ENCODE measurements around the gene USP27X.

The USP27X gene

GRCh38 chrX:49878834-49879655 lies at the start of gene USP27X:
USP27X (plus strand) TSS chrX:49879484; CDS start chrX:49880308, 824 bp downstream.
- peak; percentile 85 for DNase-seq (ENCODE audit: low spot score)

DNA sequence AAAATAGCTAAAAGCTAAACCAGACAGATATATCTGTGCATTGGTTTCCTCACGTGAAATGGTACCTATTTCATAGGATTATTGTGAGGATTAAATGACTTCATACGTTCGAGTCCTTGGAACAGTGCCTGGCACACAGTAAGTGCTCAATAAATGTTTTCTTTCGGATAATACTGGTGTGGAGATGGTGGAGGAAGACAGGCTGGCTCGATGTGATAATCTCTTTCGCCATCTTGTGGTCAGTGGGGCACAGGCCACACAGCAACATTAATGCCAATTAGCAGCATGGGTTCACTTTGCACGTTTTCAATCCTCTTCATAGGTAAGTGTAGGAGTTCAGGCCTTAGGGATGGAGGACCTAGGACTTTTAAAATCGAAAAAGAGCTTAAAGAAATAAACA lies 40.9 kb upstream of the USP27X start:
- DNase-seq (ENCODE audit: low spot score): peak; percentile 44

- peak; percentile 90 for DNase-seq (ENCODE audit: low spot score)
These were observed 38.6 kb upstream of the USP27X start for GRCh38 chrX:49840679-49841078.

DNA sequence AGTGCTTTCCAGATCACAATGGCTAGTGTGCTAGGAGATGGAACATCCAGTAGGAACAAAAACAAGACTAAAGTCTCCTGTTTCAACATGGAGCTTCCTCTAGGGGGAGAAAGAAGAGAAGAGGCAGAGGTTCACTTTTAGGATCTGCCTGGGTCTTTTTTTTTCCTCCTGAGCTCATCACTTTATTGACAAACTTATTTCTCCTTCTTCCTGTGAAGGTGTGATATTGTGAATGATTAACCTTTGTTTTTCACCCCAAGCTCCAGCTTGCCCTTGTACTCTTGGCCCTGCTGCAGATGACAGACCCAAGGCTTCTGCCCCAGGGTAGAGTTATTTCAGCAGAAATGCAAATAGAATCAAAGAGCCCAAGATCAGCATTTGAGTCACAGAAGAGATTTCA lies 36.7 kb upstream of the USP27X start:
- no peak for DNase-seq (ENCODE audit: low spot score)

GRCh38 chrX:49844611-49845010 lies 34.7 kb upstream of the USP27X start:
- no peak for DNase-seq (ENCODE audit: low spot score)

GRCh38 chrX:49845701-49846403 lies 33.4 kb upstream of the USP27X start:
- no peak for DNase-seq (ENCODE audit: low spot score)

DNA sequence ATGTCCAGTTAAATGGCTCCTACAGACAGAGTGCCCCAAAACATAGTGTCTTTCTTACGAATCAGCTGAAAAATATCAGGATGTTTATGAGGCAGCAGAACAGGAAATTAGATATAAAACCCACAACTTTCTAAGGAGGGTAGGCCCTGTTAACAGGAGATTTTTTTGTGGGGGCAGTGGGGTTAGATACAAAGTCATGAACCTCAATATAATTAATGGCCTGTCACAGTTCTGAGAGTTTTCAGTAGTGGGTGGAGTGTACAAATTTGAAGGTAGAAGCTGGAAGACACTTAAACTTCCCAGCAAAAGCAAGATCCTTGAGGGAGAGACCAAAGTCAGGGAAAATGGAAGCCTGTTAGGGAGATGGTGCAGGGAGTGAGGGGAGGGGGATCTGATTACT lies 32.8 kb upstream of the USP27X start:
- no peak for DNase-seq (ENCODE audit: low spot score)

DNA sequence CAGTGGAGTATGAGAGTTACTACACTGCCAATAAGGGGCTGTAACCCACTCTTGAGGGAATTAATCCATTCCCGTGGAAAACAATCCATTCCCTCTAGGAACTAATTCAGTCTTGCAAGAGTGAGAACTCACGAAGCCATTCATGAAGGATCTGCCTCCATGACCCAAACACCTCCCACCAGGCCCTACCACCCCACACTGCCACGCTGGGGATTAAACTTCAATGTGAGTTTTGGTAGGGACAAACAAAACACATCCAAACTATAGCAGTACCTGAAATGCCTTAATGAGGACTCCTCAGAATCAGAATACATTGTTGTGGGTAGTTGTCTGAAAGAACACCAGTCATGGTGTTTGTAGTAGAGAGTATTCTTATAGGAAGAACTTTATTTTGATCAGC lies 31.0 kb upstream of the USP27X start:
- no peak for DNase-seq (ENCODE audit: low spot score)

- no peak for DNase-seq (ENCODE audit: low spot score)
These were observed 29.3 kb upstream of the USP27X start for GRCh38 chrX:49850028-49850427.

GRCh38 chrX:49853661-49854060 lies 25.6 kb upstream of the USP27X start:
- no peak for DNase-seq (ENCODE audit: low spot score)

GRCh38 chrX:49856819-49857218 lies 22.5 kb upstream of the USP27X start:
- DNase-seq (ENCODE audit: low spot score): no peak

DNA sequence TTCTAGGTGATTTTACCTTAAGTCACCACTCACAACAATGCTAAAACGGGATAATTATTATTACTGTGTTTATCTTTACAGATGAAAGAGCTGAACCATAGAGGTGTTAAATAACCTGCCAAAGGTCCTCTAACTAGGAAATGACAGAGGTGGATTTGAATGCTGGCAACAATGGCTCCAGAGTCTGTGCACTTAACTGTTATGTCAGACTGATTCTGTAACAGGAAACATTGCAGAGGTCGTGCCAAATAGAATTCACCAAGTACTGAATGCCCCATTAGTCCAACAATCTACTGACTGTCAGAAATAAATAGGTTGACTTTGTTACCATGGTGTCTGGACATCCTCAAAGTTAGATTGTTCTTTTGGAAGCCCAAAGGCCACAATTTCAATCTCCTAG lies 20.9 kb upstream of the USP27X start:
- no peak for DNase-seq (ENCODE audit: low spot score)

- no peak for DNase-seq (ENCODE audit: low spot score)
These were observed 19.8 kb upstream of the USP27X start for GRCh38 chrX:49859491-49859890.

DNA sequence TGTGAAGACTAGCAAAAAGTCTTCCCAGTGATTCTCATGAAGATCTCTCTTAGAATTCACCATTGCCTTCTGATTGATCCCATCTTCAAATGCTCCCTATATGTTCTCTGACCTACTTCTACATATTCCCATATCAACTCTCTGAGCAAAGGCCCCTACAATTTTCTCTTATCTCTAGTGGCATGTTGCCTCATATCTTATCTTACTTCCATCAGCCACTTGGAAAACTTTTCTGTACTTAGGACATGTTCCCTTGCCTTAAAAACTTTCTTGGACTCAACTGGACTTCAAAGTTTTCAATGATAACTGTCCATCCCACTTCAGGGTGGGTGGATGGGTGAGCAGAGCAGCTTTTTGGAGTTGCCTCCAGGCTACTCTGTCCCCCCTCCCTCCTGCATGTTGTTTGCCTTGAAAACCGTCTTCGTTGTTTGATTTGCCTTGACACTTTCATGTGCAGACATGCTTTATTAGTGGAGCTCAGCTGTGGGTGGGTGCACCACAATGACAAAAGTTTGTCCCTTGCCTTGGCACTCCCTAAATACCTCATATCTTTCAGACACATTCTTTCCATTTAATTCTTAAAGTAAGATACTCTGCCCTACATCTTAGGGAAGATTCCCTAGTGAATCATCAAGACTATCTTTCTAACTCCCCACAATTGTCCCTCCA lies 18.3 kb upstream of the USP27X start:
- DNase-seq (ENCODE audit: low spot score): no peak

DNA sequence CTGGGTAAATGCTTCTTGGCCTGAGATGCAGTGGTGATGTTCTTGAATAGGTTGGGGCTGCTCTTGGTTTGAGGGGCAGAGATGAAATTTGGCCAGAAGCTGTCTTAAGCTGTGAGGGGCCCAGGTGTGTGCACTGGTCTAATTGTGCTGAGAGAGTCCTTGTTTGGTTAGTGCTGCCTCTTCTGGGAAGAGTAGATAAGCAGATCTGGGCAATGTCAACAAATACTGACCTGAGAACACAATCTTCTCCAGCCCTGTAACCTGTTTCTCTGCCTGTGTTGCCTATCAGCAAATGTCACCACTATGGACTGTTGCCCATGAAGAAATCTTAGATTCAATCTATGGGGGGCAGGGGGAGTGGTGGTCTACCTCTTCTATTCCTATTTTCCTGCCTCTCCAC lies 17.2 kb upstream of the USP27X start:
- no peak for DNase-seq (ENCODE audit: low spot score)

DNA sequence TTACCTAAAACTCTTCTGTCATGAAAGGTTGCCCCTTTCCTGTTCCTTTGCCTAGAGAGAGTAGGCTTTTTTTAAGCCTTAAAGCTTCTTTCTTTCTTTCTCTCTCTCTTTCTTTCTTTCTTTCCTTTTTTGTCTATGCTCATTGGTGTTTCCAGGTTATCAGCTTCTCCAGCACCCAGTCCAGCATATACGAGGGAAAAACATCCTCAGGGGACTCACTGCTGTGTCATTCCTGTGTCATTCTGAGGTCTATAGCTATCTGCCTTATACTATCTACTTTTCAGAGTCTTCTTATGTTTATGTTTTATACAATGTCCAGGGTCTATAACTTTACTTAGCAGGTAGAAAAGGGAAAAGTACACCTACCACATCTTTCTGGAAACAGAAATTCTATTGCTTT lies 10.5 kb upstream of the USP27X start:
- no peak for DNase-seq (ENCODE audit: low spot score)

DNA sequence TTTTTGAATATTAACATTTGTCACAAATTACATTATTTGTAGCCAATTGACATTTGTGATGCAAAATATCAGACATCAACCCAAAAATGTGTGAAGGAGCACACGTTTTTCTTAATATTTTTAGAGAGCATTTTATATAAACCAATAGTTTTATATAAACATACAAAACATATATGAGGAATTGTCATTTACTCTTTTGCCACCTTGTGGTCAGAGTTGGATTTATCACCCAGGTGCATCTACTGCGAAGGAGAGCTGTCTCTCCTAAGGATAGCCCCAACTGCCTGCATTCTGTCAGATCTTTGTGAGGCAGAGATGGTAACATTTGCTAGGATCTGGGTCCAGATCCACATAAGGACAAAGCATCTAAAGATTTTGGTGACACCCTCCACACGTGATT lies 2.5 kb upstream of the USP27X start:
- peak; percentile 39 for DNase-seq (ENCODE audit: low spot score)

DNA sequence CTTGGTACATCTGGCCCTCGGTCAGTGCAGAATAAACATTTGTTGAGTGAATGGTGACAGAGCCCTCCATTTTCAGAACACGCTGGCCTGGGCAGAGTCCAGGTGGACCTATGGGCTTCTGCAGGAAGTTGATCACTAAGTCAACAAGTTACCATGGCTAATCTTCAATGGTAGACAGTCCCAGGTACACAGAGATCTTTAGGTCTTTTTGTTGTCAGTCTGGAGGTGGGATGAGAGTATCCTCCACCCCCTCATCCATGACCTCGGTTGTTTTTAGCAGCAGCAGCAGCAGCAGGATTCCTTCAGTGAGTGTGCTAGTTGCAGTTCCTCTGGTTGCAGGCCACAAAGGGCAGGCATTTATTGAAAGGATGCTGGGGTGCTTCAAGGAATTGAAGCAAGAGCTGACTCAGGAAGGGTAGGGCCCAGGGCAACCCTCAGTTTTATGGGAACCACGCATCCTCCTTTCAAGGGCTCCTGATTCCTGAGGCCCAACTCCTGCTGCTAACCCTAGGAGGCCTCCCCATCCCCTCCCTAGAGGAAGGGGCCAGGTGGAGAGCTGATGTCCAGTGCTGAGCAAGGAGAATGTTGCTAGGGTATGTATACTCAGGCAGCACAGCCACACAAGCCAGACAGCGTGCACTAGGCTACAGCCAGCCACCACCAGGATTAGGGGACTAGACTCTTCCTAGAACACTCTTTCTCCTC lies 1.7 kb upstream of the USP27X start:
- DNase-seq (ENCODE audit: low spot score): no peak

DNA sequence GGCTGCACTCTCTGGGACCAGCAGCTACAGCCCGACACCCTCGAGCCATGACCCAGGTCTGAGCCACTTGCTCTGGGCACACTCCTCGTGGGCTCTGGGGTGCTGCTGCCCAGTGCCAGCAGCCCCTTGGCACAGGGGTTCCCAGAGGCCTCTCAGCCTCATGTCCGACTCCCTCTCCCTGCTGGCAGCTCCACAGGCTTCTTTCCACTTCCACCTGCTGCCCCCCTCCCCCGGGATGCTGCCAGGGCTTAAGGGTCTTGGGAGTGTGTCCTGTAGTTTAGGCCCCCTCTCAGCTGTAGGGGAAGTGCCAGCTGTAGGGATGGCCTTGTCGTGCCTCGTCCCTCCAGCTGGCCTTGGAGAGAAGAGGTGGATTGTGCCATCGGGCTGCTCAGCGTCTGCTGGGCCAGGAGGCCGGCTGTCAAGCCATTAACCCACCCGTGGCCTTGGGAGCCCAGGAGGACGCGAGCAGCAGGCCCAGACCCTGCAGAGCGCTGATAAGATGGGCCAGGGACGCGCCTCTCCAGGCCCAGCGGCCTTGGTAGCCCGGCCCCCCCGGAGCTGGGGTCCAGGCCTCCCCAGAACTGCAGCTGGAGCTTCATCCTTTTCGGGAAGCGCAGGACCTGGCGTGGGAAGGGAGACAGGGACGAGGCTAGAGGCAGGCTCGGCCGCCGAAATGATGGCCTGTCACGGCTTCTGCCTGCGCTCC lies 1.0 kb upstream of the USP27X start:
- no peak for DNase-seq (ENCODE audit: low spot score)

DNA sequence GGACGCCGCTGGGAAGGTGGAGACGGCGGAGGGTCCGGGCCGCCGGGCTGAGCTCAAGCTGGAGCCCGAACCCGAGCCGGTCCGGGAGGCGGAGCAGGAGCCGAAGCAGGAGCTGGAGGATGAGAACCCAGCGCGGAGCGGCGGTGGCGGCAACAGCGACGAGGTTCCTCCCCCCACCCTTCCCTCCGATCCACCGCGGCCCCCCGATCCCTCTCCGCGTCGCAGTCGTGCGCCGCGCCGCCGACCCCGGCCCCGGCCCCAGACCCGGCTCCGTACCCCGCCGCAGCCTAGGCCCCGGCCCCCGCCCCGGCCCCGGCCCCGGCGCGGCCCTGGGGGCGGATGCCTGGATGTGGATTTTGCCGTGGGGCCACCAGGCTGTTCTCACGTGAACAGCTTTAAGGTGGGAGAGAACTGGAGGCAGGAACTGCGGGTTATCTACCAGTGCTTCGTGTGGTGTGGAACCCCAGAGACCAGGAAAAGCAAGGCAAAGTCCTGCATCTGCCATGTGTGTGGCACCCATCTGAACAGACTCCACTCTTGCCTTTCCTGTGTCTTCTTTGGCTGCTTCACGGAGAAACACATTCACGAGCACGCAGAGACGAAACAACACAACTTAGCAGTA lies 483 bp downstream of the USP27X start:
- DNase-seq (ENCODE audit: low spot score): no peak

DNA sequence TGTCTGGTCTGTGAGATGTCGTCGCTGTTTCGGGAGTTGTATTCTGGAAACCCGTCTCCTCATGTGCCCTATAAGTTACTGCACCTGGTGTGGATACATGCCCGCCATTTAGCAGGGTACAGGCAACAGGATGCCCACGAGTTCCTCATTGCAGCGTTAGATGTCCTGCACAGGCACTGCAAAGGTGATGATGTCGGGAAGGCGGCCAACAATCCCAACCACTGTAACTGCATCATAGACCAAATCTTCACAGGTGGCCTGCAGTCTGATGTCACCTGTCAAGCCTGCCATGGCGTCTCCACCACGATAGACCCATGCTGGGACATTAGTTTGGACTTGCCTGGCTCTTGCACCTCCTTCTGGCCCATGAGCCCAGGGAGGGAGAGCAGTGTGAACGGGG lies 1.4 kb downstream of the USP27X start:
- DNase-seq (ENCODE audit: low spot score): no peak

All from kidney tubule cell (primary cell).